KMS-11 (cell line): ENCODE results near the gene SAMD15.
"Not testable (repeated sequence)": the region's sequence is repeated elsewhere in the genome, so short reads cannot be mapped to it uniquely, and the experiment has no call there.

ENCODE experiments used
- H2AFZ ChIP-seq: fragments of 200-600 bp; sonication (generic); 2 replicates; pipeline ENCODE4 v1.6.1; 2016; ENCODE audit warnings: antibody characterized with exemption, mixed run types, low read depth
- H3K27ac ChIP-seq: fragments of 200-600 bp; sonication (generic); 2 replicates; pipeline ENCODE4 v1.6.1; 2016; ENCODE audit warnings: mild to moderate bottlenecking, mixed run types
- H3K27me3 ChIP-seq: fragments of 200-600 bp; sonication (generic); 2 replicates; pipeline ENCODE4 v1.6.1; 2017; ENCODE audit warnings: mild to moderate bottlenecking, low read depth, mixed run types, moderate library complexity; ENCODE audit not compliant: insufficient read depth
- H3K36me3 ChIP-seq: fragments of 200-600 bp; sonication (generic); 2 replicates; pipeline ENCODE4 v1.6.1; 2017; ENCODE audit warnings: mild to moderate bottlenecking, mixed run types; ENCODE audit not compliant: insufficient read depth
- H3K4me1 ChIP-seq: fragments of 200-600 bp; sonication (generic); 2 replicates; pipeline ENCODE4 v1.6.1; 2016; ENCODE audit warnings: mild to moderate bottlenecking, low read depth, mixed run types; ENCODE audit not compliant: poor library complexity, severe bottlenecking
- H3K4me2 ChIP-seq: fragments of 200-600 bp; sonication (generic); 2 replicates; pipeline ENCODE4 v1.7.0; 2016; ENCODE audit warnings: mild to moderate bottlenecking, mixed run types
- H3K4me3 ChIP-seq: fragments of 200-600 bp; sonication (generic); IDR thresholded peaks from 2 replicates; pipeline ENCODE4 v1.6.1; 2017; ENCODE audit warnings: low read depth, low read length, mixed read lengths; ENCODE audit not compliant: insufficient read depth
- H3K79me2 ChIP-seq: fragments of 200-600 bp; sonication (generic); 2 replicates; pipeline ENCODE4 v1.6.1; 2016; ENCODE audit warnings: low read depth, mixed run types; ENCODE audit not compliant: insufficient read depth
- H3K9ac ChIP-seq: fragments of 200-600 bp; sonication (generic); 2 replicates; pipeline ENCODE4 v1.6.1; 2016; ENCODE audit warnings: mild to moderate bottlenecking, mixed run types
- H4K20me1 ChIP-seq: fragments of 200-600 bp; sonication (generic); 2 replicates; pipeline ENCODE4 v1.6.1; 2016; ENCODE audit warnings: mild to moderate bottlenecking, mixed run types; ENCODE audit not compliant: insufficient read depth
- TF ChIP-seq, protein P1 (sequence below): fragments of 200-600 bp; sonication (generic); conservative IDR thresholded peaks from 2 replicates; pipeline ENCODE4 v1.6.1; 2017; ENCODE audit warnings: low read depth, mild to moderate bottlenecking, antibody characterized with exemption, low read length, moderate library complexity, mixed read lengths

SAMD15 gene

GRCh38 chr14:77376771-77377501 is at the start of gene SAMD15, which contains the start of gene TMED8:
Gene SAMD15 (plus strand): TSS chr14:77377379. CDS start chr14:77377419, 40 bp downstream.
Gene TMED8 (minus strand): TSS chr14:77377094. CDS start chr14:77377053, 41 bp downstream.
- Histone ChIP-seq H4K20me1 (no peaks in the 10 kb centered on the region), H3K36me3 (no peaks in the 10 kb centered on the region), H3K9ac (peak within 1 kb of the TSS; percentile 73), H3K27ac (peak within 1 kb of the TSS; percentile 58), H2AFZ (peak within 1 kb of the TSS; percentile 94), H3K4me1 (peaks cover 12% of the 10 kb centered on the region), H3K79me2 (no peaks in the 10 kb centered on the region), H3K27me3 (no peaks in the 10 kb centered on the region), H3K4me3 (no peak within 1 kb of the TSS), H3K4me2 (peak within 1 kb of the TSS; percentile 78)
- TF ChIP-seq, protein P1, sequence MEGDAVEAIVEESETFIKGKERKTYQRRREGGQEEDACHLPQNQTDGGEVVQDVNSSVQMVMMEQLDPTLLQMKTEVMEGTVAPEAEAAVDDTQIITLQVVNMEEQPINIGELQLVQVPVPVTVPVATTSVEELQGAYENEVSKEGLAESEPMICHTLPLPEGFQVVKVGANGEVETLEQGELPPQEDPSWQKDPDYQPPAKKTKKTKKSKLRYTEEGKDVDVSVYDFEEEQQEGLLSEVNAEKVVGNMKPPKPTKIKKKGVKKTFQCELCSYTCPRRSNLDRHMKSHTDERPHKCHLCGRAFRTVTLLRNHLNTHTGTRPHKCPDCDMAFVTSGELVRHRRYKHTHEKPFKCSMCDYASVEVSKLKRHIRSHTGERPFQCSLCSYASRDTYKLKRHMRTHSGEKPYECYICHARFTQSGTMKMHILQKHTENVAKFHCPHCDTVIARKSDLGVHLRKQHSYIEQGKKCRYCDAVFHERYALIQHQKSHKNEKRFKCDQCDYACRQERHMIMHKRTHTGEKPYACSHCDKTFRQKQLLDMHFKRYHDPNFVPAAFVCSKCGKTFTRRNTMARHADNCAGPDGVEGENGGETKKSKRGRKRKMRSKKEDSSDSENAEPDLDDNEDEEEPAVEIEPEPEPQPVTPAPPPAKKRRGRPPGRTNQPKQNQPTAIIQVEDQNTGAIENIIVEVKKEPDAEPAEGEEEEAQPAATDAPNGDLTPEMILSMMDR, result no peak

DNA sequence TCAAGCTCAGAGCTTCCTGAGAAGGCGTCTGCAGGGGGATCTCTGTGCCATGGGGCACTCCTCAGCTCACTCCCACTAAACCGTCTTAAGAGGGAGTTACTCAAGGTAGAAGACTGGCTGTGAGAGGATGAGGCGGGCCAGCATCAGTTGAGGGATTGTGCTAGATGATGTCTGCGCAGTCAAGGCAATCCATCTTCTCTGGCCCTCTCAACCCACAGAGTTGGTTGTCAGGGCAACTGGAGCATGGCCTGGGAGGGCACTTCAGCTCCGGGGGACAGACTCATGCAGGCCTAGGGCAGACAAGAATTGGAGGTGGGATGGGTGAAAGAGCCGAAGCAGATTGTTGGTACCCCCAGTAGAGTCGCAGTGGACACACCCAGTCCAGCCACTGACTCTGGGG is 47.3 kb upstream of the SAMD15 start:
- H3K4me2 ChIP-seq, result no peak overlapping the region
- no peak overlapping the region for H3K4me3 ChIP-seq
- H4K20me1 ChIP-seq, result no peaks in the 10 kb centered on the region
- no peaks in the 10 kb centered on the region for H3K27me3 ChIP-seq
- no peak overlapping the region for H3K9ac ChIP-seq
- no peaks in the 10 kb centered on the region for H3K4me1 ChIP-seq
- no peaks in the 10 kb centered on the region for H3K36me3 ChIP-seq
- no peak overlapping the region for H2AFZ ChIP-seq
- no peaks in the 10 kb centered on the region for H3K79me2 ChIP-seq
- H3K27ac ChIP-seq, result no peak overlapping the region
- TF ChIP-seq, protein P1, result no peak

DNA sequence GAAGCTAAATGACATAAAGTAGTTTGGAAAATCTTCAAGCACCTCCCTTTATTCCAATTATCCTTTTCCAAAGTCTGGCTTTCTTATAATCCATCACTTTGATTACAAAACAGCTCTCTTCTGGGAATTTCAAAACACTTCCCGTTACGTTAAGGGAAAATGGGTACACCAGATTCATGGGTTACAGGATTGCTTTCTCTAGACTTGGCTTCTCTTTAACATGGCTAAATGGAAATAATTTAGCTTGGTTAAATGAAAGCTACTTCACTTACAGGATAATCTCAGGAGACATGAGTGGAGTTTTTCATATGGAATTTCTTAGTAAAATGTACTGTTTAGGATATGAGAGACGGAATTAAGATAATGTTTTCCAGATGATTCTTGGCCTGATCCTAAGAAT is 41.6 kb upstream of the SAMD15 start:
- H3K27ac ChIP-seq, result no peak overlapping the region
- H2AFZ ChIP-seq, result no peak overlapping the region
- TF ChIP-seq, protein P1, result no peak
- no peak overlapping the region for H3K4me3 ChIP-seq
- H3K9ac ChIP-seq, result no peak overlapping the region
- no peaks in the 10 kb centered on the region for H3K36me3 ChIP-seq
- no peak overlapping the region for H3K4me2 ChIP-seq
- H3K79me2 ChIP-seq, result no peaks in the 10 kb centered on the region
- H4K20me1 ChIP-seq, result no peaks in the 10 kb centered on the region
- no peaks in the 10 kb centered on the region for H3K4me1 ChIP-seq
- no peaks in the 10 kb centered on the region for H3K27me3 ChIP-seq

DNA sequence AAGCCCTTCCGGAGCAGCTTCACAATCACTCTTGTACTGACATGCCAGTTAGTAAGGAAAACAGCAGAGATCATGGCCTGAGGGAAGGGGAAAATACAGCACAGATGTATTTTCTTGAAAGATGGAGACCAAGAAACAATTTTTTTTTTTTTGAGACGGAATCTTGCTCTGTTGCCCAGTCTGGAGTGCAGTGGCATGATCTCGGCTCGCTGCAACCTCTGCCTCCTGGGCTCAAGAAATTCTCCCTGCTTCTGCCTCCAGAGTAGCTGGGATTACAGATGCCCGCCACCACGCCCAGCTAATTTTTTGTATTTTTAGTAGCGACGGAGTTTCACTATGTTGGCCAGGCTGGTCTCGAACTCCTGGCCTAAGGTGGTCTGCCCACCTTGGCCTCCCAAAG is 39.9 kb upstream of the SAMD15 start:
- H3K79me2 ChIP-seq, H3K4me3 ChIP-seq, H3K27me3 ChIP-seq, H3K36me3 ChIP-seq, H3K4me2 ChIP-seq, H3K27ac ChIP-seq, H4K20me1 ChIP-seq, H3K9ac ChIP-seq, H3K4me1 ChIP-seq, H2AFZ ChIP-seq: not testable (repeated sequence)

- no peak overlapping the region for H3K9ac ChIP-seq
- no peaks in the 10 kb centered on the region for H3K27me3 ChIP-seq
- no peak overlapping the region for H2AFZ ChIP-seq
- no peaks in the 10 kb centered on the region for H3K36me3 ChIP-seq
- TF ChIP-seq, protein P1, result no peak
- H3K79me2 ChIP-seq, result no peaks in the 10 kb centered on the region
- no peak overlapping the region for H3K27ac ChIP-seq
- no peaks in the 10 kb centered on the region for H4K20me1 ChIP-seq
- H3K4me2 ChIP-seq, result no peak overlapping the region
- no peaks in the 10 kb centered on the region for H3K4me1 ChIP-seq
- H3K4me3 ChIP-seq, result no peak overlapping the region
Measured at GRCh38 chr14:77337880-77338279, 39.3 kb upstream of the SAMD15 start.
